Stimulated activated CD8-positive, alpha-beta memory T cell treated with anti-CD3 and anti-CD28 coated beads, Interleukin-2, amount 100 ng/mL, for 1 hour (primary cell): ENCODE measurements around the gene TRO.

Source experiments
- DNase-seq, 2 donors: peaks; one replicate each; pipeline ENCODE4 v3.0.0-alpha.2; 2020; ENCODE audit warnings: low read depth in 2 of 2

TRO gene

GRCh38 chrX:54920610-54921426 lies at the start of gene TRO:
Gene TRO (plus strand): TSS chrX:54920824. CDS start chrX:54922247, 1,423 bp downstream.
- DNase-seq: no peak

- DNase-seq: no peak
These were observed 34.9 kb upstream of the TRO start for GRCh38 chrX:54885740-54886139.

GRCh38 chrX:54891573-54891972 lies 29.1 kb upstream of the TRO start:
- DNase-seq: no peak

- DNase-seq: no peak
These were observed 26.5 kb upstream of the TRO start for GRCh38 chrX:54894159-54894558.

- DNase-seq: no peak
These were observed 10.7 kb upstream of the TRO start for GRCh38 chrX:54909941-54910340.

- peak in 1 of 2 donors; percentile 21 for DNase-seq
These were observed 900 bp downstream of the TRO start for GRCh38 chrX:54921427-54922021.

- DNase-seq: no peak
These were observed 1.9 kb downstream of the TRO start for GRCh38 chrX:54922547-54922946.

- DNase-seq: no peak
These were observed 2.8 kb downstream of the TRO start for GRCh38 chrX:54923376-54923775.

- DNase-seq: no peak
These were observed 6.4 kb downstream of the TRO start for GRCh38 chrX:54926978-54927377.

- DNase-seq: no peak
These were observed 8.3 kb downstream of the TRO start for GRCh38 chrX:54928876-54929275.

GRCh38 chrX:54930291-54931049 lies 9.8 kb downstream of the TRO start:
- no peak for DNase-seq

GRCh38 chrX:54931107-54931506 lies 10.5 kb downstream of the TRO start:
- no peak for DNase-seq

- no peak for DNase-seq
These were observed 12.7 kb downstream of the TRO start for GRCh38 chrX:54933150-54933826.

GRCh38 chrX:54934058-54934457 lies 13.4 kb downstream of the TRO start:
- no peak for DNase-seq

- DNase-seq: no peak
These were observed 14.3 kb downstream of the TRO start for GRCh38 chrX:54934890-54935289.

- no peak for DNase-seq
These were observed 14.7 kb downstream of the TRO start for GRCh38 chrX:54935306-54935705.

- DNase-seq: no peak
These were observed 16.8 kb downstream of the TRO start for GRCh38 chrX:54937416-54937815.

GRCh38 chrX:54944816-54945215 lies 24.2 kb downstream of the TRO start:
- no peak for DNase-seq

- DNase-seq: no peak
These were observed 24.6 kb downstream of the TRO start for GRCh38 chrX:54945224-54945623.

GRCh38 chrX:54950730-54951375 lies 30.2 kb downstream of the TRO start:
- no peak for DNase-seq

- no peak for DNase-seq
These were observed 41.1 kb downstream of the TRO start for GRCh38 chrX:54961750-54962149.
